ENCODE results near the gene SALL1.

- TF ChIP-seq MAX (IDR thresholded peaks at IDR 0.05; ENCODE audit: low read depth) (no peak), CTCF (IDR thresholded peaks at IDR 0.05) (no peak), REST (IDR thresholded peaks at IDR 0.05; ENCODE audit: low read depth, low read length) (no peak), CHD2 (IDR thresholded peaks at IDR 0.05; ENCODE audit: low read length, partially characterized antibody) (no peak), JUND (IDR thresholded peaks at IDR 0.05) (no peak), PBX3 (IDR thresholded peaks at IDR 0.05) (no peak), RAD21 (IDR thresholded peaks at IDR 0.05; ENCODE audit: low read length) (no peak), MXI1 (IDR thresholded peaks at IDR 0.05; ENCODE audit: low read depth, low read length) (no peak)
These were observed 16.7 kb downstream of the SALL1 start for GRCh38 chr16:51134269-51134812.
